AG04449 (cell line): ENCODE results near the gene LCN6.
"Not testable (repeated sequence)": the region's sequence is repeated elsewhere in the genome, so short reads cannot be mapped to it uniquely, and the experiment has no call there.

ENCODE experiments used
- CTCF ChIA-PET: fragments of 350-600 bp; formaldehyde crosslinking; extraction: SDS; loops from one replicate; lab custom pipeline; 2021; ENCODE audit warnings: antibody characterized with exemption; lab: Yijun Ruan, JAX
- POLR2A ChIA-PET: fragments of 400-600, 350-600 bp; formaldehyde crosslinking; extraction: SDS; loops from one replicate; lab custom pipeline; 2020; ENCODE audit warnings: antibody characterized with exemption, inconsistent platforms; lab: Yijun Ruan, JAX
- DNase-seq: peaks from one replicate; pipeline ENCODE4 v3.0.0-alpha.2; 2010; ENCODE audit warnings: low read depth, low spot score
- H3K4me3 ChIP-seq: 2 replicates; pipeline ENCODE4 v1.5.1; 2011; ENCODE audit warnings: low read depth, mild to moderate bottlenecking, control low read depth, low read length
- CTCF ChIP-seq: IDR thresholded peaks from one replicate; pipeline ENCODE4 v1.5.1; 2011; ENCODE audit warnings: mild to moderate bottlenecking, moderate library complexity, low read length, control low read depth, inconsistent platforms; ENCODE audit not compliant: insufficient read depth; ENCODE audit errors: missing control alignments

The LCN6 gene

GRCh38 chr9:136757328-136757727 lies 9.0 kb upstream of the LCN6 start:
- CTCF ChIA-PET, result interaction anchor here (1.6 to 2.1 kb wide), 5 partner anchors 9 to 29 kb away, joined by 5 to 12 read pairs (median 9); no protein-coding TSS in a partner anchor
- no peak overlapping the region for H3K4me3 ChIP-seq
- POLR2A ChIA-PET, result interaction anchor here (1.5 kb wide), 1 partner anchor 29 kb away, joined by 3 read pairs; no protein-coding TSS in a partner anchor
- DNase-seq, result no peak
- TF ChIP-seq CTCF, result no peak

GRCh38 chr9:136756836-136757235 lies 8.5 kb upstream of the LCN6 start:
- ChIA-PET CTCF (interaction anchor here (1.7 to 2.3 kb wide), 3 partner anchors 9 to 28 kb away, joined by 9 to 12 read pairs (median 9); no protein-coding TSS in a partner anchor), POLR2A (no interaction called here)
- TF ChIP-seq CTCF, result no peak
- H3K4me3 ChIP-seq, result no peak overlapping the region
- DNase-seq, result no peak

- no peak for DNase-seq
- ChIA-PET POLR2A (no interaction called here), CTCF (interaction anchor here (1.7 to 2.3 kb wide), 2 partner anchors 10 to 11 kb away, joined by 5 to 9 read pairs; no protein-coding TSS in a partner anchor)
- TF ChIP-seq CTCF, result no peak
- no peak overlapping the region for H3K4me3 ChIP-seq
Observed at GRCh38 chr9:136756134-136756438, 7.8 kb upstream of the LCN6 start.

- not testable (repeated sequence) for DNase-seq, H3K4me3 ChIP-seq
- ChIA-PET POLR2A (interaction anchor here (1.0 kb wide), 1 partner anchor 27 kb away, joined by 4 read pairs; no protein-coding TSS in a partner anchor), CTCF (interaction anchor here (1.4 to 2.3 kb wide), 3 partner anchors 10 to 17 kb away, joined by 3 to 9 read pairs (median 5); no protein-coding TSS in a partner anchor)
Observed at GRCh38 chr9:136755302-136756133, 7.2 kb upstream of the LCN6 start.

GRCh38 chr9:136754626-136755301 lies 6.4 kb upstream of the LCN6 start:
- ChIA-PET POLR2A (interaction anchor here (1.0 kb wide), 1 partner anchor 27 kb away, joined by 4 read pairs; no protein-coding TSS in a partner anchor), CTCF (interaction anchor here (0.6 to 2.3 kb wide), 4 partner anchors 9 to 17 kb away, joined by 3 to 9 read pairs (median 4); partner anchors contain the start of gene LCN15)
- no peak for TF ChIP-seq CTCF

GRCh38 chr9:136754059-136754572 lies 5.8 kb upstream of the LCN6 start:
- no peak for TF ChIP-seq CTCF
- H3K4me3 ChIP-seq, result no peak overlapping the region
- POLR2A ChIA-PET, result interaction anchor here (1.0 kb wide), 1 partner anchor 26 kb away, joined by 4 read pairs; no protein-coding TSS in a partner anchor
- no peak for DNase-seq
- CTCF ChIA-PET, result interaction anchor here (0.6 to 1.7 kb wide), 3 partner anchors 10 to 18 kb away, joined by 3 to 5 read pairs (median 3); partner anchors contain the start of gene LCN15

More at GRCh38 chr9:136754626-136755301, 6.4 kb upstream of the LCN6 start:
- no peak overlapping the region for H3K4me3 ChIP-seq
- no peak for DNase-seq
